Gastrocnemius medialis (tissue), 4 donors: ENCODE measurements around the gene SPEM2. TPM values are rescaled to one million over a fixed set of nuclear protein-coding genes. Genes with fewer than 3 reads are reported as not detected.
"Not testable (repeated sequence)": the region's sequence is repeated elsewhere in the genome, so short reads cannot be mapped to it uniquely, and the experiment has no call there.

Source experiments
- ATAC-seq, 2 donors: fragments of 150-250 bp; one replicate each; pipeline ENCODE4 v1.9.1; 2016
- DNase-seq, 2 donors: peaks; one replicate each; pipeline ENCODE4 v3.0.0-alpha.2; 2019
- H3K27ac ChIP-seq, 4 donors: fragments of 200-600 bp; sonication (generic); 1 replicate in 1 of 4; 2 replicates in 3 of 4; pipeline ENCODE4 v1.5.1; 2016 to 2018; ENCODE audit warnings: mild to moderate bottlenecking in 2 of 4, moderate library complexity in 1 of 4
- H3K27me3 ChIP-seq, 3 donors: fragments of 200-600 bp; sonication (generic) in 2 of 3; 1 replicate in 1 of 3; 2 replicates in 2 of 3; pipeline versions ENCODE4 v1.5.1 to v1.6.0; 2016 to 2019; ENCODE audit warnings: mild to moderate bottlenecking in 1 of 3, moderate library complexity in 1 of 3
- H3K36me3 ChIP-seq, 2 donors: fragments of 200-600 bp; sonication (generic) in 1 of 2; one replicate each; pipeline ENCODE4 v1.5.1; 2017 to 2018
- H3K4me1 ChIP-seq, 2 donors: fragments of 200-600 bp; sonication (generic) in 1 of 2; one replicate each; pipeline ENCODE4 v1.5.1; 2016 to 2017; ENCODE audit warnings: mild to moderate bottlenecking in 2 of 2
- H3K4me3 ChIP-seq, 4 donors: fragments of 200-600 bp; sonication (generic) in 3 of 4; 1 replicate in 1 of 4; 2 replicates in 3 of 4; pipeline ENCODE4 v1.5.1; 2016 to 2019; ENCODE audit warnings: mild to moderate bottlenecking in 2 of 4
- H3K9me3 ChIP-seq, 3 donors: fragments of 200-600 bp; sonication (generic) in 2 of 3; 1 replicate in 1 of 3; 2 replicates in 2 of 3; pipeline ENCODE4 v1.5.1; 2016 to 2019
- POLR2A ChIP-seq, 2 donors: fragments of 450-650 bp; IDR thresholded peaks; one replicate each; pipeline ENCODE4 v1.6.1; 2017; ENCODE audit warnings: antibody characterized with exemption in 2 of 2, mild to moderate bottlenecking in 2 of 2, moderate library complexity in 2 of 2
- in situ Hi-C, 4 donors: fragments of 200-750 bp; cut with MboI; loops; one replicate each; pipeline versions ENCODE4 v1.15.0 to v1.8.0; 2017; ENCODE audit warnings: low sequenced_read_pairs in 4 of 4
- intact Hi-C: fragments of 100-400 bp; cut with DNase I; formaldehyde crosslinking; loops from one replicate; pipeline ENCODE4 v1.15.1; 2023; ENCODE audit warnings: low total_unique reads
- total RNA-seq, 4 donors: library from RNA; depleted of rRNA; stranded (reverse); fragments of >200 nt; gene quantifications; one replicate each; pipeline versions ENCODE4 v1.1.0 to v1.2.3, GENCODE V29; 2016
- TF ChIP-seq, protein P1 (sequence below), 5 experiments: fragments of 450-650 bp in 3 of 5; fragments of 200-600 bp in 2 of 5; sonication (generic) in 2 of 5; IDR thresholded peaks in 4 of 5; conservative IDR thresholded peaks in 1 of 5; 1 replicate in 4 of 5; 2 replicates in 1 of 5; pipeline ENCODE4 v1.5.1; 2016 to 2019; ENCODE audit warnings: antibody characterized with exemption in 5 of 5, mild to moderate bottlenecking in 3 of 5, moderate library complexity in 3 of 5

SPEM2 gene
- total RNA-seq, 4 donors from 2014 or later, result not detected

DNA sequence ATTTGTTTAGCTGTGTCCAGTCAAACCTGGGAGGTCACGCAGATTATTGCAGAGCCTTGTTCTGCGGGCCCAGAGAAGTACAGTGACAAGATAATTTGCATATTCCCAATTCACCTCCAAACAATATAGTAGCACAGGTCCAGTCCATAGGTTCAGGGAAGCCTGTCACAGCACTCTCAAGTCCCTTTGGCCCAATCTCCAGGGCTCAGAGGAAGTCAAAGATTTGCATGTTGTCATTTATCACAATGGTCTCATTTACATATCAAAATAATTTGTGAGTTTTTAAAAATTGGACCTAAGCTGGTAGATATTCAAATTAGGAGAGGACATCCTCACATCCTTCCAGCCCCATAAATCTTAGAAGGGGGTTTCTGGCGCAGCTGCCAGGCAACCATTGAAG, 42.1 kb downstream of the SPEM2 start:
- peaks cover 38 to 46% of the 10 kb centered on the region in 2 donors for H3K4me1 ChIP-seq
- intact Hi-C loops (no loop called here), in situ Hi-C loops (no loop called here)
- H3K9me3 ChIP-seq, result no peaks in the 10 kb centered on the region
- no peak overlapping the region for H3K4me3 ChIP-seq
- TF ChIP-seq POLR2A (IDR thresholded peaks at IDR 0.05), result no peak
- TF ChIP-seq, protein P1, sequence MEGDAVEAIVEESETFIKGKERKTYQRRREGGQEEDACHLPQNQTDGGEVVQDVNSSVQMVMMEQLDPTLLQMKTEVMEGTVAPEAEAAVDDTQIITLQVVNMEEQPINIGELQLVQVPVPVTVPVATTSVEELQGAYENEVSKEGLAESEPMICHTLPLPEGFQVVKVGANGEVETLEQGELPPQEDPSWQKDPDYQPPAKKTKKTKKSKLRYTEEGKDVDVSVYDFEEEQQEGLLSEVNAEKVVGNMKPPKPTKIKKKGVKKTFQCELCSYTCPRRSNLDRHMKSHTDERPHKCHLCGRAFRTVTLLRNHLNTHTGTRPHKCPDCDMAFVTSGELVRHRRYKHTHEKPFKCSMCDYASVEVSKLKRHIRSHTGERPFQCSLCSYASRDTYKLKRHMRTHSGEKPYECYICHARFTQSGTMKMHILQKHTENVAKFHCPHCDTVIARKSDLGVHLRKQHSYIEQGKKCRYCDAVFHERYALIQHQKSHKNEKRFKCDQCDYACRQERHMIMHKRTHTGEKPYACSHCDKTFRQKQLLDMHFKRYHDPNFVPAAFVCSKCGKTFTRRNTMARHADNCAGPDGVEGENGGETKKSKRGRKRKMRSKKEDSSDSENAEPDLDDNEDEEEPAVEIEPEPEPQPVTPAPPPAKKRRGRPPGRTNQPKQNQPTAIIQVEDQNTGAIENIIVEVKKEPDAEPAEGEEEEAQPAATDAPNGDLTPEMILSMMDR (IDR thresholded peaks at IDR 0.05 in 4 of 5, conservative IDR thresholded peaks at IDR 0.05 in 1 of 5), result no peak
- no peaks in the 10 kb centered on the region for H3K27me3 ChIP-seq
- ATAC-seq (no peak), DNase-seq (no peak)
- peaks cover 0 to 27% of the 10 kb centered on the region in 2 donors for H3K36me3 ChIP-seq
- peak overlapping the region; percentile 79 to 100 (median 86) for H3K27ac ChIP-seq

DNA sequence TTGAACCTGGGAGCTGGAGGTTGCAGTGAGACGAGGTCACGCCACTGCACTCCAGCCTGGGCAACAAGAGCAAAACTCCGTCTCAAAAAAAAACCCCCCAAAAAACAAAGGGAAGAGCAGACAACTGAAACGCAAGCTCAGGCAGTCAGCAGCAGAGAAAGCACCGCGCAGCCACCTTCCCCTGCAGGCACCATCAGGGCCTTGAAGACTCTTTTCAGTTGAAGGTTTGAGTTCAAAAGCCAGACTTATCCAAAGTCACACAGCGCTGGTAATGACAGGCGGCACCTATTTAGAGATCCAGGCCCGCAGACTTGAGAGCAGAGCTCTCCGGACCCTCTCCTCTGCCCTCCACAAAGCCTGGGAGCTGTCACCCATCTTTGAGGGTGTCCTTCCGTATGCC, 42.9 kb downstream of the SPEM2 start:
- H3K4me3 ChIP-seq, result no peak overlapping the region
- no peaks in the 10 kb centered on the region for H3K27me3 ChIP-seq
- peaks cover 0 to 19% of the 10 kb centered on the region in 2 donors for H3K36me3 ChIP-seq
- in situ Hi-C loops (no loop called here), intact Hi-C loops (loop anchor here (2.0 kb wide), 1 partner anchor 21 kb away; no protein-coding TSS in a partner anchor)
- DNase-seq, result no peak
- no peak for ATAC-seq
- H3K4me1 ChIP-seq, result peaks cover 41 to 49% of the 10 kb centered on the region in 2 donors
- TF ChIP-seq, protein P1 (IDR thresholded peaks at IDR 0.05 in 4 of 5, conservative IDR thresholded peaks at IDR 0.05 in 1 of 5), result no peak
- no peak for TF ChIP-seq POLR2A (IDR thresholded peaks at IDR 0.05)
- no peaks in the 10 kb centered on the region for H3K9me3 ChIP-seq
- peak overlapping the region; percentile 79 to 100 (median 86) for H3K27ac ChIP-seq

DNA sequence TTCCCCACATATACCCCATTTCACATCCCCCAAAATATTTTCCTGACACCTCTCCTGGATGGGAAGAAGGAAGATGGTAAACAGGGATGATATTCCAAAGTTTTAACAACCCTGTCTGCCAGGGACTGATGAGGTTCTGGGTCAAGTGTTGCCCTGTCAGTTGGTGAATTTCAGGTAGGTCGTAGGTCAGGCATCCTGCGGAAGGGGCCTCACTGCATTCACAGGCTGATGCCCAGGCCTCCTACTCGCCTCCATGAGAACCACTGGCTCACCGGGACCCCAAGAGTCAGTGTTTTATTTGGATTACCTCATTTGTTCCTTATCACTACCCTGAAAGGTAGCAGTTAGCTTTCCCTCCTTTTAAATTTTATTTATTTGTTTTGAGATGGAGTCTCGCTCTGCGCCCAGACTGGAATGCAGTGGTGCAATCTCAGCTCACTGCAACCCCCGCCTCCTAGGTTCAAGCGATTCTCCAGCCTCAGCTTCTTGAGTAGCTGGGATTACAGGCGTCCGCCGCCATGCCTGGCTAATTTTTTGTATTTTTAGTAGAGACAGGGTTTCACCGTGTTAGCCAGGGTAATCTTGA, 43.5 kb downstream of the SPEM2 start:
- Histone ChIP-seq H3K27me3 (no peaks in the 10 kb centered on the region), H3K4me1 (peaks cover 46 to 55% of the 10 kb centered on the region in 2 donors), H3K4me3 (no peak overlapping the region), H3K27ac (peak overlapping the region; percentile 12 to 100 (median 86)), H3K36me3 (peaks cover 0 to 13% of the 10 kb centered on the region in 2 donors), H3K9me3 (no peaks in the 10 kb centered on the region)
- intact Hi-C loops, result loop anchor here (2.0 kb wide), 1 partner anchor 22 kb away; no protein-coding TSS in a partner anchor
- TF ChIP-seq, protein P1 (IDR thresholded peaks at IDR 0.05 in 4 of 5, conservative IDR thresholded peaks at IDR 0.05 in 1 of 5), result no peak
- no peak for TF ChIP-seq POLR2A (IDR thresholded peaks at IDR 0.05)
- no peak for DNase-seq
- in situ Hi-C loops, result no loop called here
- ATAC-seq, result no peak

DNA sequence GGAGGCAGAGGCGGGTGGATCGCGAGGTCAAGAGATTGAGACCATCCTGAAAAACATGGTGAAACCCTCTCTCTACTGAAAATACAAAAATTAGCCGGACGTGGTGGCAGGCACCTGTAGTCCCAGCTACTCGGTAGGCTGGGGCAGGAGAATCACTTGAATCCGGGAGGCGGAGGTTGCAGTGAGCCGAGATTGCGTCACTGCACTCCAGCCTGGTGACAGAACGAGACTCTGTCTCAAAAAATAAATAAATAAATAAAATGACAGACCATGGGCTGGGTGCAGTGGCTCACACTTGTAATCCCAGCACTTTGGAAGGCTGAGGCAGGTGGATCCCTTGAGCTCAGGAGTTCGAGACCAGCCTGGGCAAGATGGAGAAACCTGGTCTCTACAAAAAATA, 44.4 kb downstream of the SPEM2 start:
- DNase-seq, H3K4me3 ChIP-seq, in situ Hi-C loops, H3K36me3 ChIP-seq, H3K9me3 ChIP-seq, H3K27me3 ChIP-seq, ATAC-seq: not testable (repeated sequence)
- H3K4me1 ChIP-seq, result peaks cover 52 to 62% of the 10 kb centered on the region in 2 donors
- H3K27ac ChIP-seq, result peak overlapping the region in 3 of 4 donors; percentile 62 to 100 (median 83)
- intact Hi-C loops, result loop anchor here (2.0 kb wide), 1 partner anchor 23 kb away; no protein-coding TSS in a partner anchor

DNA sequence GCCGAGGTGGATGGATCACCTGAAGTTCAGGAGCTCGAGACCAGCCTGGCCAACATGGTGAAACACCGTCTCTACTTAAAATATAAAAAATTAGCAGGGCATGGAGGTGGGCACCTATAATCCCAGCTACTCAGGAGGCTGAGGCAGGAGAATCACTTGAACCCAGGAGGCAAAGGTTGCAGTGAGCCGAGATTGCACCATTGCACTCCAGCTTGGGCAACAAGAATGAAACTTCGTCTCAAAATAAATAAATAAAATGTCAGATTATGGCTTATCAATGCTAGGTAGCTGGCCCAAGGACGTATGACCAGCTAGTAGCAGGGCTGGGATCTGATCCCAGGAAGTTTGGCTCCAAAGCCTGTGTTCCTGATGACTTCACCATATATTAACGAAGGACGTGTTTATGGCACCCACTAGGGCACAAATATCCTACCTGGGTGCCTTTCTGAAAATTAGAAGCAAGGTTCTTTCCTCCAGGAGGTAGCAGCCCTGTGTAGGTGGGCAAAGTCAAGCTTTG, 45.1 kb downstream of the SPEM2 start:
- H3K9me3 ChIP-seq, DNase-seq, in situ Hi-C loops, H3K4me3 ChIP-seq, ATAC-seq, H3K36me3 ChIP-seq, intact Hi-C loops, H3K27me3 ChIP-seq: not testable (repeated sequence)
- peaks cover 59 to 69% of the 10 kb centered on the region in 2 donors for H3K4me1 ChIP-seq
- peak overlapping the region; percentile 62 to 100 (median 90) for H3K27ac ChIP-seq
